ENCODE measurements around the gene SCN11A.

SCN11A gene

GRCh38 chr3:39051649-39052561 is at the start of gene SCN11A, which contains the start of gene WDR48:
TSS of gene SCN11A (minus strand) at chr3:39051944. CDS start at chr3:38950362, 101,582 bp downstream.
TSS of gene WDR48 (plus strand) at chr3:39052016. CDS start at chr3:39052026, 10 bp downstream.
- peak; percentile 87 to 92 (median 91) for DNase-seq (ENCODE audit: low read depth in 3 of 3)

DNA sequence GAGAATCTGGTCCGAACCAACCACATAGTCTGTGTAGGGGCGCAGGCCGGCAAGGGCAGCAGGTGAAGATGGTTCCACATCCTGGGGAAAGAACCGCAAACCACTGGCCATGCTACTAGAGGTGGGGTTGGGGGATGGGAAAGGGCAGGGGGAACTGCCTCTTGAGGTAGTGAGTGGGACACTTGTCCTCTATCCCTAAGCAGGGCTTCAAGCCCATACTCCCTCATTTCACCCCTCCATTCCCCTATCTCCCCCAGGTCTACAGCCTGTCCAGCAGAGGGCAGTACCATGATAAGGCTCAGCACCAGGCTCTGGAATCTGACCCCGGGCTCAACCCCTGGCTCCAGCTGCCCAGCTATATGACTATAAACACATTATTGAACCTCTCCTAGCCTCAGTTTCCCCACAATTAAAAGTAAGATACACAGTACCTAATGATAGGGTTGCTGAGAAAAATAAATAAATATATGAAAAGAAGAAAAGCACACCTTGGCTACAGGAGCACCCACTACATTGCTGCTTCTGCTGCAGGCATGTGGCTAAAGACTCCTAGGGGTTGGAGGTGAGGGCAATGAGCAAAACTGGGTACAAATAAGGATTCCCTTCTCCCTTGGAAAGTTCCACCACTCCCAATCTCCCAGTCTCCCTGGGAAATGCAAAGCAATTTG is 49.4 kb upstream of the SCN11A start:
- DNase-seq (ENCODE audit: low read depth in 3 of 3): peak in 2 of 3 experiments; percentile 22 to 35

- DNase-seq (ENCODE audit: low read depth in 3 of 3): no peak
These were observed 48.7 kb upstream of the SCN11A start for GRCh38 chr3:39100500-39100886.

GRCh38 chr3:39099738-39100499 is 48.2 kb upstream of the SCN11A start:
- no peak for DNase-seq (ENCODE audit: low read depth in 3 of 3)

GRCh38 chr3:39099242-39099641 is 47.5 kb upstream of the SCN11A start:
- no peak for DNase-seq (ENCODE audit: low read depth in 3 of 3)

DNA sequence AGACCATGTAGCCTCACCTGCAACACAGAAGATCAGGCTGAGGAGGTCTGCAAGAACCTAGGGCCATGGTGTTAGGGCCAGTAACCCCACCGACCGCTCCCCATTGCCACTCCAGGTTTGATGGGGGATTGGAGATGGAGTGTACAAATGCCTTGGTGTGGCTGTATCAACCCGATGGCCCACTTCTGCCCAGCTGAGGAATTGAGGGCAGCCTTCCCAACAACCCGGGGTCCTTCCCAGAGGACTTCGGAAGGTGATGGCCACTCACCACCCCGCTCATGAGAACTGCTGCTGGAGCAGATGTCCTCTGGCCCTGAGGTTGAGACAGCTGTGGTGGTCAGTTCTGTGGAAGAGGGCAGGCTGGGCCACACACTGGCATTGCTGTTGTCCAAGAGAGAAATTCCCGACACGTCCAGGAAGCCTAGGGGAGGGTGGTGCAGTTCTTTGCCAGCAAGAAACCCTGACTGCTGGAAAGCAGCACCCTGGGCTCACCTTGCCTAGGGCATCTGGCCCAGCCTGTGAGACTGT is 46.8 kb upstream of the SCN11A start:
- DNase-seq (ENCODE audit: low read depth in 3 of 3): no peak

DNA sequence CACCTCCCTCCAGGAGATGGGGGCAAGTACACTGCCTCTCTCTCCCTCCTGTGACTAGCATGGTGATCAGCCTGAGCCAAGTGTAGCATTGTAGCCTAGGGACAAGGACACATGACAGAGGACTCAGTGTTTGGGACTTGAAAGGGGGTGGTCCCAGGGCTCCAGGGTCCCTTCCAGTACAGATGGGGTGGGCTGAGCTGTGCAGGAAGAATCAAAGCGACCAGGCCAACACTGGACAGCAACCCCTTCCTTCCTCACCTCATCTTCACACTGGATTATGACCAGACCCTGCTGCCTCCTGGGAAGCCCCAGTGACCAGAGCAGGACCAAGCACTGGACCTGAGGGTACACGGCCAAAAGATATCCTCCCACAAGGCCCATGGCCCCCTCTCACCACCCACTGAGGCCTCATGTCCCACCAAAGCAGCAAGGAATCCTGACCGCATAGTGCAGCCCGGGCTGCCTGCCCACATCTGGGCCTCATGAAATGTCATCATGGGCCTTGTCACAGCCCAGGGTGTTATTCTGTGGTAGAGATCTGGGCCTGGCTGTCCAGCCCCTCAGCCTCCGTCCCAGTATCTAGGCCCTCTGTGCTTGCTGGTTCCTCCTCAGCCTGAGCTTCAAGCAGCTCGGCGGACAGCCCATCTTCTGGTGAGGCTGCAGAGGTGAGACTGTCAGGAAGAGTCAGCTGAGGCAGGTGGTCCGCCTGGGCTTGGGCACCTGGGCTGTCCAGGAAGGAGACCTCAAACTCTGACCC is 46.1 kb upstream of the SCN11A start:
- DNase-seq (ENCODE audit: low read depth in 3 of 3): no peak

DNA sequence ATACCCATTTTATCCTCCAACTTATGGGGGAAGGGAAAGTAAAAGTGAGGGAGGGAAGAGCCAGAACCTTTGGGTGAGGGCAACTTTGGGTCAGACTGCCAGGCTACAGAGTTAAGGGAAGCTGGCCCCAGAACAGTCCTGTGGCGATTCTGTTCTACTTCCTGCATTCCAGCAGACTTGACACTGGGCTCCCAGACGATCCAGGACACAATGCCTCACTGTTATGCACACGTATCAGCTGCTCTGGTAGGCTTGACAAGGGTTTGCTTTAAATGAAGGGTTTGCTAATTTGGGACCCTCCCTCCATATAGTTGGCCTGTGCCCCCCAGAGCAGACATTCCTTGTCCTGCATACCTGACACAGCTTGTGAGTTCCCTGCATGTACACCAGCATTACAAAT is 45.0 kb upstream of the SCN11A start:
- no peak for DNase-seq (ENCODE audit: low read depth in 3 of 3)

GRCh38 chr3:39095778-39096177 is 44.0 kb upstream of the SCN11A start:
- no peak for DNase-seq (ENCODE audit: low read depth in 3 of 3)

- DNase-seq (ENCODE audit: low read depth in 3 of 3): no peak
These were observed 43.3 kb upstream of the SCN11A start for GRCh38 chr3:39094851-39095677.

- no peak for DNase-seq (ENCODE audit: low read depth in 3 of 3)
These were observed 39.2 kb upstream of the SCN11A start for GRCh38 chr3:39090922-39091321.

- no peak for DNase-seq (ENCODE audit: low read depth in 3 of 3)
These were observed 37.1 kb upstream of the SCN11A start for GRCh38 chr3:39088889-39089288.

- DNase-seq (ENCODE audit: low read depth in 3 of 3): no peak
These were observed 36.7 kb upstream of the SCN11A start for GRCh38 chr3:39088456-39088855.

DNA sequence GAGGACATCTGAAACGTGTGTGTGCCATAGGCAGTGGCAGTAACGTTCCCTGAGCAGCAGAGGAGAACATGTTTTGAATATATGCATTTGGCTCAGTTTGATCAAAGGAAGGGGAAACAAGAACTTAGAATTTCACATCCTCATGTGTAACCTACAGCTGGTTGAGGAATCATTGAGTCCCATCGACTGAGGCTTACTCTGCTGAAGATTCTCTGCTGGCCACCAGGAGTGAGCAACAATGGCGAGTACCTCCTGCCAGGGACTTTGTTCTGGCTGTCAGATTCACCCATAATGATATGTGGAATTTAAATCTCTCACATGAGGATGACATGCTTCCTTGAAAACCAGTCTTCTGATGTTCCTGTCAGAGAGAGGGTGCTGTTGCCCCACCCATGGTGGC is 34.4 kb upstream of the SCN11A start:
- no peak for DNase-seq (ENCODE audit: low read depth in 3 of 3)

DNA sequence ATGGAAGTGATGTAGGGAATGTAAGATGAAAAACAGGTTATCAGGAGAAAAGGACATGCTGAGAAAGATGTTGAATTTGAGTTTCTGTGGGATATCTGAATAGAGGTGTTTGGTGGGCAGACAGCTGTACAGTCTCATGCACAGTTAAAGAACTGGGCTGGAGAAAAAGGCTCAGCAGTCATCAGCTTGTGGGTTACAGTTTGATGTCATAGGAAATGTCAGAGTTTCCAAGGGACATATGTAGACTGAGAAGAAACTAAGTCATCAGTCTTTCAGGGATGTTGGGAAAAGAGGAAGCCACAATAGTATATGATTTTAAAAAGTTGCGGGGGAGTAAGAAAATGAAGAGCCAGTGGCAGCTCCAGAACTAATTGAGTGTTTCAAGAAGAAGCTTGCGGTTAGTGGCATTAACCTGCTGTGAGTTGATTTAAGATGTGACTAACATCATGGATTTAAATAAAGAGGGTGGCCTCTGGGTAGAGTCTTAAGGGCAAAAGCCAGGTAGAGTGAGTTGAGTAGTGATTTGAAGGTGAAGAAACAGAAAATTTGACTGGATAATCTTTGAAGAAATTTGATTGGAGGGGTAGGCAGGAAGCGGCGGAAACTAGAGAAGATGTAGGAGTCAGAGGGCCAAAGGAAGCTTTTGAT is 31.0 kb upstream of the SCN11A start:
- no peak for DNase-seq (ENCODE audit: low read depth in 3 of 3)

GRCh38 chr3:39080026-39080425 is 28.3 kb upstream of the SCN11A start:
- no peak for DNase-seq (ENCODE audit: low read depth in 3 of 3)

DNA sequence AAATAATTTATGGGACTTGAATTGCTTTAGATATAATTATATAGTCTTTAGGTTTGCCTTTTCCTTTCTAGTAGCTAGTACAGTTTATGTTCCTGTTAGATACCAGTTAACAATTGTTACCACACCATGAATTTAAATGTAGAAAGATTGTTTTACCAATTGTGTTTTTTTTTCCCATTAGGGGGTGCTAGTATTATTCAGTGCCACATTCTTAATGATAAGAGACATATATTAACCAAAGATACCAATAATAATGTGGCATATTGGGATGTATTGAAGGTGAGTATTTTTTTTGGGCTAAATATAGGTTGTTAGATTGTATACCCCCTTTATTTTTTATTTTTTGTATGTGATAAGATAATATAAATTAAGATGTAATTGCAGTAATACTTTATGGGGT is 27.8 kb upstream of the SCN11A start:
- DNase-seq (ENCODE audit: low read depth in 3 of 3): no peak

GRCh38 chr3:39075910-39076309 is 24.2 kb upstream of the SCN11A start:
- no peak for DNase-seq (ENCODE audit: low read depth in 3 of 3)

DNA sequence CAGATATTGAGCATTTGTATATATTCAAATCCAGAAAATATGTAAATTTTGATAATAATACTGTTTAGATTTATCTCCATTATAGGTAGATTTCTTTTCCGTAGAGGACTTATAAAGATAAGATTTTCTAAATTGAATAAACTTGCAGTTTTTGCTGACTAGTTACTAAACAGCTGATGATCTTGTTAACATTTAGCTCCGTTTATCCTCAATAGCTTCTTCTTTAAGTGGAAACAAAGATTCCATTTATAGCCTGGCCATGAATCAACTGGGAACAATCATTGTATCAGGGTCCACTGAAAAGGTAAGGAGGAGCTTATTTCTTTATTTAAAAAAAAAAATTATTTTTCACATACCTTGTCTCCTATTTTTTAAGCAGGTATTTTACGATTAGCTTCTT is 16.8 kb upstream of the SCN11A start:
- no peak for DNase-seq (ENCODE audit: low read depth in 3 of 3)

DNA sequence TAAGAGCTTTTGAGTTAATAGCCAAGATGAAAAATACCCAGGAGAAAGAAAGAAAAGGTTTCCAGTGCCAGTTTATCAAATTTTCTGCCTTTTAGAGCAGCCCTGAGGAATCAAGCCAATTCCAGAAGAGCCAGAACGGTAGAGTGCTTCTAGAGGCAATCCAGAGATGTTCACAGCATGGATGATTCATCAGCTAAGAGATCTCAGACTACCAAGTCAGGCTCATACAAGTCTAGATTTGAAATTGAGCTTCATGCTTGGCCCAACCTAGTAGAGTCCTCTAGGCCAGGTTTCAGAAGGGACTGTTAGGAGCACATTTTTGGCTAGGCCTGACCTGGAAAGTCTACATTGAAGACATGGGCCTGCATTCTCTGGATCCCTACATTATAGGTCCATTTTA is 15.5 kb upstream of the SCN11A start:
- no peak for DNase-seq (ENCODE audit: low read depth in 3 of 3)

All from stimulated activated CD4-positive, alpha-beta T cell treated with anti-CD3 and anti-CD28 coated beads, TNF-alpha, amount 100 ng/mL, for 24 hours (primary cell).